Skeletal muscle satellite cell (primary cell): Measurements from ENCODE around the gene SBSN.

Experiments
- H3K27me3 ChIP-seq: 2 replicates; pipeline ENCODE4 v1.7.0; 2013; ENCODE audit warnings: low read length; ENCODE audit not compliant: control insufficient read depth, insufficient read depth
- H3K36me3 ChIP-seq: 2 replicates; pipeline ENCODE4 v1.7.0; 2013; ENCODE audit warnings: mild to moderate bottlenecking, control low read depth, low read length; ENCODE audit not compliant: insufficient read depth
- H3K4me1 ChIP-seq: 2 replicates; pipeline ENCODE4 v1.7.0; 2013; ENCODE audit warnings: low read length; ENCODE audit not compliant: control insufficient read depth, insufficient read depth
- H3K4me2 ChIP-seq: 2 replicates; pipeline ENCODE4 v1.7.0; 2013; ENCODE audit warnings: mild to moderate bottlenecking, low read length
- H3K4me3 ChIP-seq: 2 replicates; pipeline ENCODE4 v1.7.0; 2013; ENCODE audit warnings: low read length
- H3K9ac ChIP-seq: 2 replicates; pipeline ENCODE4 v1.7.0; 2013; ENCODE audit warnings: mild to moderate bottlenecking, low read depth, low read length, moderate library complexity
- H3K9me3 ChIP-seq: replicated peaks from 2 replicates; pipeline ENCODE4 v1.7.0; 2013; ENCODE audit warnings: mild to moderate bottlenecking, control low read depth, low read length

Gene SBSN

DNA sequence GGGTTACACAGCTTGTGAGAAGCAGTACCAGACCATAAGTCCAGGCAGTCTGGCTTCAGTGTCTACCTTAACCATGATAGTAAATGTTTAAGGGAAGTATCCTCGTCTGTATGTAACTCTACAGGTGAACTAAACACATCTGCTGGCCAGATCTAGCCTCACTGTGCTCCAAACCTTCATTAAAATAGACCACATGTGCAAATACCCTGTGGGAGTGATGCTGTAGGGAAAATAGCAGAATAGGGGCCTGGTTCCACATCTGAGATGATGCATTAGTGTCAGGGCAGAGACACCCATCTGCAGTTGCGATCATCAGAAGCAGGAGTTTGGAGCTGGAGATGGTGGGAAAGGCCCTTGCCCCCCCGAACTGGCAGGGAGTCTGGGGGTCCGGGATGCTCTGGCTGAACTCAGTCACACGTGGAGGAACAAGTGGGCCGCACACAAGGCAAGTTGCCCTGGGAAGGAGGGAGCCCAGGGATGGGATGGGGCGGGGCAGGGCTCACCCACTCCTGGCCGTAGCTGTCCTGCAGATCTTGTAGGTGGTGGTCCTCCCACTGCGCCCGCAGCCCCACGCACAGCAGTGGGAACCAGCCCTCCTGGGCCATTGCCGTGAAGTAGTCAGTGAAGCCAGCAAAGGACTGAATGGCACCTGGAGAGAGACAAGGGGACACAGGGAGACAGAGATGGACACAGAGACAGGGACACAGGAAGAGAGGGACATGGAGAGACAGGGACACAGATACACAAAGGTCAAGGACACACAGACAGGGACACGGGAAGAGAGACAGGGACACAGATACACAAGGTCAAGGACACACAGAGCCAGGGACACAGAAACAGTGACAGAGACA lies 24.6 kb upstream of the SBSN start:
- H3K4me2 ChIP-seq, result no peak overlapping the region
- no peak overlapping the region for H3K9ac ChIP-seq
- H3K4me1 ChIP-seq, result no peaks in the 10 kb centered on the region
- H3K36me3 ChIP-seq, result peaks cover 3% of the 10 kb centered on the region
- no peaks in the 10 kb centered on the region for H3K9me3 ChIP-seq
- no peak overlapping the region for H3K4me3 ChIP-seq
- H3K27me3 ChIP-seq, result peaks cover 12% of the 10 kb centered on the region

DNA sequence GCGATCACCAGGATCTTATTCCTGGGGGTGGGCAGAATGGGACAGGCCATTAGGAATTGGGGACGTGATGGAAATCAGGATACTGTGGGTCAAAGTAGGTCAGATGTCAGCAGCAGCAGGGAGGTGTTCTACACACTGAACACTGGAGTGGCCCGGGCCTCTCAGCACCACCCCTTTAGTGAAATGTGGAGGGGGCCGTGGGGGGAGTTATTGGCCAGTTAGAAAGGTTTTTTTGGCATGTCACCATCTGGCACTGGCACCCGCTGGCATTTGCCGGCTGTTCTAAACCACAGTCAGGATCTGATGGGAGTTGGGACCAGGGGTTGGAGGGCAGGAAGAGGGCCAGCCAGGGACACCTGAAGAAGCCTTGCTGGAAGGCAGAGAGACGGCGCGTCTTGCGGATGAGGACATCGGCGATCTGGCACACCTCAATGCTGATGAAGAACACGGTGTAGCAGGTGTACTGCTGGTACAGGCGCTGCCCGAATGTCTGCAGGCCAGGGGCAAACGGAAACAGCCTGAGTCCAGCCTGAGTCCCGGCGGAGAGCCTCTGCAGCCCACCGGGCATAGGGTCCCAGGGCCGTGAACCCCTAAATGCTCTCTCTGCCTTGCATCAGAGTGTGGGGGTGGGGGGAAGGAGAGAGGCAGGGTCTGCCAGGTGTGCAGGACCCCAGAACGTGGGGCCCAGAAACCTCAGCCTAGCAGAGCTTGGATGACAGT lies 23.1 kb upstream of the SBSN start:
- no peak overlapping the region for H3K4me2 ChIP-seq
- peaks cover 7% of the 10 kb centered on the region for H3K4me1 ChIP-seq
- peaks cover 6% of the 10 kb centered on the region for H3K27me3 ChIP-seq
- peaks cover 3% of the 10 kb centered on the region for H3K36me3 ChIP-seq
- H3K9ac ChIP-seq, result no peak overlapping the region
- H3K9me3 ChIP-seq, result no peaks in the 10 kb centered on the region
- no peak overlapping the region for H3K4me3 ChIP-seq

DNA sequence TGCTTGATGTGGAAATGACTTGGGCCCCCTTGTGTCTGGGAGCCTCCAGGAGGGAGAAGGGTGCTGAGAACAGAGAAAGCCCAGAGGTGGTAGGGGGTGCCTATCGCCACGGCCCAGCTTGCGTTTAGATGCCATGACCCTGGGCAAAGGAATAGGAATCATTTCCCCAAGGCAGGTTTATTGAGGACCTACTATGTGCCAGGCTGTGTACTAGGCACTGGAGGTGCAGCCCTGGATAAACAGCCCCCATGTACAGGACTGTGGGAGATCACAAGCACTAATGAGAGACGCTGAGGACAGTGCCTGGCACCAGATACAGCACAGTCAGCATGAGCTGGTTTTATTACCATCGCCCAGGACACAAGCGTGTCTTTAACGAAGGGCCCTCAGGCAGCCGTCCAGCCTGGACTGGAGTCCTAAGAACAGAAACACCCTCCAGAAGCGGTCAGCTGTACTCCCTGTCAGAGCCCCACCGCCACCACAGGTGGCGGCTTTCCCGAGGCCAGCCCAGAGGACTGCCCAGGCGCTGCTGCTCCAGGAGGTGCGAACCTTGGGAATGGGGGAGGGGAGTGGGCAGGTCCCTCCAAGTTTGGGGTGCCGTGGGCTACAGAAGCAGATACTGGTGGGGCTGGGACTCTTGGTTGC lies 21.9 kb upstream of the SBSN start:
- H3K36me3 ChIP-seq, result peaks cover 3% of the 10 kb centered on the region
- no peaks in the 10 kb centered on the region for H3K9me3 ChIP-seq
- H3K9ac ChIP-seq, result no peak overlapping the region
- no peak overlapping the region for H3K4me3 ChIP-seq
- no peak overlapping the region for H3K4me2 ChIP-seq
- H3K27me3 ChIP-seq, result peaks cover 6% of the 10 kb centered on the region
- peaks cover 10% of the 10 kb centered on the region for H3K4me1 ChIP-seq

DNA sequence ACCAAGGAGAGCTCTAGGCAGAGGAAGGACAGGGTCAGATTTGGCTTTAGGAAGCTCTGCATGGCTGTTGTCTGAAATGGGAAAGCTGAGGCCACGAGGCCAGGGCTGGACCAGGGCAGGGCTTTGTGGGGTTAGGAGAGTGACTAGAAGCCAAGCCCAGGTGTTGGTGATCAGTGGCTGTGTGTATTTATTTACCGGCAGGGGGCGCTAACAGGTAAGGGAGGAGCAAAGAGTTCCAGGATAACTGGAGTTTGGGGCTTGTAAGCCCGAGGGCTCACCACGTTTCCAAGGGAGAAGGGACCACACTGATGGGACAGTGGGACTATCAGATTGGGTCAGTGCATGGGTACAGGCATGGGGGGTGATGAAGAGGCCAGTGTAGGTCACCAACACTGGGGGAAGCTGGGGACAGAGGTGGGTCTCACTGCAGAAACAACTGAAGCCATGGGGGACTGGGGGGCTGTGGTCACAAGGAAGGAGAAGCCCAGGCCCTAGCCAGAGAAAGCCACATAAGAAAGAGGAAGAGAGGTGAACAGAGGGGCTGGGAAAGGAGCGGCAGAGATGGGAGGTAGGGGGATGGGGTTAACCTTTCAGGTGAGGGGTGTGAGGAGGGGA lies 21.2 kb upstream of the SBSN start:
- Histone ChIP-seq H3K9ac (no peak overlapping the region), H3K36me3 (peaks cover 3% of the 10 kb centered on the region), H3K4me2 (no peak overlapping the region)

DNA sequence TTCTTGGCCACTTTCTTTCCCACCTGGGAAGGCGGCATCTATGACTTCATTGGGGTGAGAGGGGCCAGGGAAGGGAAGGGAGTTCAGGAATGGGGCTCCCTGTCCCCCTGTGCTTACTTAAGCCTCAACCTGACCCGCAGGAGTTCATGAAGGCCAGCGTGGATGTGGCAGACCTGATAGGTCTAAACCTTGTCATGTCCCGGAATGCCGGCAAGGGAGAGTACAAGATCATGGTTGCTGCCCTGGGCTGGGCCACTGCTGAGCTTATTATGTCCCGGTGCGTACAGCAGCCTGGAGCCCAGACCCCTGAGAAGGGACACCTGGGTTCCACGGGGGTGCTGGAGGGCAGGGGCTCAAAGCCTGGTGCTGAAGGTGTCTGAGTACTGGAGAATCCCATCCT lies 18.4 kb upstream of the SBSN start:
- H3K9me3 ChIP-seq, result no peaks in the 10 kb centered on the region
- H3K4me3 ChIP-seq, result peak overlapping the region; percentile 99
- peaks cover 3% of the 10 kb centered on the region for H3K36me3 ChIP-seq
- H3K27me3 ChIP-seq, result no peaks in the 10 kb centered on the region
- peaks cover 18% of the 10 kb centered on the region for H3K4me1 ChIP-seq
- peak overlapping the region; percentile 99 for H3K9ac ChIP-seq
- peak overlapping the region; percentile 99 for H3K4me2 ChIP-seq

More for the DNA sequence above, 21.2 kb upstream of the SBSN start:
- Histone ChIP-seq H3K9me3 (no peaks in the 10 kb centered on the region), H3K27me3 (peaks cover 6% of the 10 kb centered on the region), H3K4me3 (no peak overlapping the region), H3K4me1 (peaks cover 15% of the 10 kb centered on the region)

DNA sequence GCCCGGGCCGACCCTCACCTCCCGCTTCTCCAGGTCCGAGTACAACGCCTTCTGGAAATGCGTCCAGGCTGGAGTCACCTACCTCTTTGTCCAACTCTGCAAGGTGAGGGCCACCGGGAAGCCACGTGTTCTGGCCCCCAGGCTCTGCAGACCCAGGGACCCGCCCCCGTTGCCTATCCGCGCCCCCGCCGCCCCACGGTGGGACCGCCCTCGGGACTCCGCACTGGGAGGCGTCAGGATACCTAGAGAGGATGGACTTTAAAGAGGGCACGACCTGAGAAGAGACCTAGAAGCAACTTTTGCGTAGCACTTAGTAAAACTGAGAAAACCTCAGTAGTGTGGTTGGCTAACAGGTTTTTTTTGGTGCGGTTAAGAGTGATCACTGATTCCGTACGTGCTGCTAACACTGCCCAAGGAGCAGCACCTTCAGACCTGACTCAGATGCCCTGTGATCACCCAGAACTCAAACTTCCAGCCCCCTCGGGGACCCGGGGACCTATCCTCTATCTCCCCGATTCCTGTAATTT lies 17.8 kb upstream of the SBSN start:
- peaks cover 18% of the 10 kb centered on the region for H3K4me1 ChIP-seq
- H3K36me3 ChIP-seq, result peaks cover 3% of the 10 kb centered on the region
- no peaks in the 10 kb centered on the region for H3K9me3 ChIP-seq
- H3K4me2 ChIP-seq, result peak overlapping the region; percentile 99
- H3K4me3 ChIP-seq, result peak overlapping the region; percentile 99
- no peaks in the 10 kb centered on the region for H3K27me3 ChIP-seq
- peak overlapping the region; percentile 99 for H3K9ac ChIP-seq

DNA sequence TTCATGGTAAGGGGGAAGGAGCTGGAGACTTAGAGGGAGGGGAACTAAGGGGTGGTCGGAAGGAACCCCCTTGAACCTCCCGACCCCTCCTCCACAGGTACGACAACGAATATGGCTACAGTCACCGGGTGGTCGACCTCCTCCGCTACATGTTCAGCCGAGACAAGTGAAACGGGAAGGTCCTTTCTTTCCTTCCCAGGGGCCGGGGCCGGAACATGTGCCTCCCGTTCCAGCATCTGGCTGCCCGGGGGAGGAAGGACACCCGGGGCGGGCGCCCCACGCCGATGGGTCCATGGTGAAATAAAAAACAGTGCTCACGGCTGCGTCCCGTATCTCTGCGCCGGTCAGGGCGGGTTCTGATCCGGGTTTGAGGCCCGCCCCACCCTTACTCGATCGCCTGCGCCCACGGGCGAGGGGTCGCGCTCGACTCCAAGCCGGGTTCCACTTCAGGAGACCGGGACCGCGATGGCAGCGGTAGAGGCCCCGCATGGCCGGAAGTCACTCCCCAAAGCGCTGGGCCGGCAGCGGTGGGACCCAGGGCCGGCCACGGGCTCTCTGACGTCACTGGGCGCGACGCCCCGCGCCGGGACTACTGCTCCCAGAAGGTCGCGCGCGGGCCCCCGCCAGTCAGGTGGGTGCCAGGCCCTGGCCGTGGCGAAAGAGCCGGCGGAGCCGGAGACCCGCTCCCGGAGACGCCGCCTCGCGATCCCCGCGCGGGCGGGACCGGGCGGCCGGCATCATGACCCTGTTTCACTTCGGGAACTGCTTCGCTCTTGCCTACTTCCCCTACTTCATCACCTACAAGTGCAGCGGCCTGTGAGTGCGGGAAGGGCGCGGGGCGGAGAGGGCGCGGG lies 17.1 kb upstream of the SBSN start, which contains the start of gene TMEM147:
Gene TMEM147 (plus strand): TSS at position 626 of the 854 bp plus-strand sequence. CDS start 114 bp downstream, at position 740.
- H3K9me3 ChIP-seq, result no peaks in the 10 kb centered on the region
- H3K36me3 ChIP-seq, result peaks cover 3% of the 10 kb centered on the region
- H3K4me2 ChIP-seq, result peak within 1 kb of the TSS; percentile 99
- H3K4me1 ChIP-seq, result peaks cover 18% of the 10 kb centered on the region
- H3K27me3 ChIP-seq, result no peaks in the 10 kb centered on the region
- peak within 1 kb of the TSS; percentile 99 for H3K4me3 ChIP-seq
- H3K9ac ChIP-seq, result peak within 1 kb of the TSS; percentile 99

DNA sequence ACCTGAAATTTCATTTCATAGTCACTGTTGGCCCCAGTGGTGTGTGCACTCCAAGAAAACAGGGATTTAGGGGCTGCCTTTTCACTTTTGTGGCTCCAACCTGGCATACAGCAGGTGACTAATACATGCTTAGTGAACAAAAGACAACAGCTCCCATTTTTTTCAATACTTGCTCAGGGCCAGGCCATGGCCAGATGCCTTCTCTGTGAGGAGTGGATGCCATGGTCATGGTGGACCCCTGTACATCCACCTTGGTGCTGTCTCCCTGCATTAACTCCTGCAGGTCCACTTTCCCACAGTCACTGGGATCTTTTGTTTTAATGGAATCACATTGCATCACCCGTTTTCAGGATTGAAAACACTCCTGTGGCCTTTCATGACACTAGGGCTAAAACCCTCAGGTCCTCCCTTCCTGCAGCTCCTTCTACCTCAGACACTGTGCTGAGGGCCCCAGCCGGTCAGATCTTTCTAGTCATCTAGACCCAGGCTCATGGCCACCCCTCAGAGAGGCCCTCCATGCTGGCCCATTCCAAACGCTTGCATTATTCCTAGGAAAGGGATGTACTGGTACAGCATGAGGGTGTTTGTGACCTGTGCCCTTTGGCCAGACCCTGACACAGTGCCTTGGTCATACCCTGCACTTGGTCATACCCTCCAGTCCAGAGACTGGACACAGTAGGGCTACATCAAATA lies 16.1 kb upstream of the SBSN start:
- H3K4me3 ChIP-seq, result peak overlapping the region; percentile 99
- H3K4me1 ChIP-seq, result peaks cover 18% of the 10 kb centered on the region
- H3K9me3 ChIP-seq, result no peaks in the 10 kb centered on the region
- H3K4me2 ChIP-seq, result peak overlapping the region; percentile 99
- H3K36me3 ChIP-seq, result peaks cover 3% of the 10 kb centered on the region
- H3K9ac ChIP-seq, result peak overlapping the region; percentile 99
- no peaks in the 10 kb centered on the region for H3K27me3 ChIP-seq

DNA sequence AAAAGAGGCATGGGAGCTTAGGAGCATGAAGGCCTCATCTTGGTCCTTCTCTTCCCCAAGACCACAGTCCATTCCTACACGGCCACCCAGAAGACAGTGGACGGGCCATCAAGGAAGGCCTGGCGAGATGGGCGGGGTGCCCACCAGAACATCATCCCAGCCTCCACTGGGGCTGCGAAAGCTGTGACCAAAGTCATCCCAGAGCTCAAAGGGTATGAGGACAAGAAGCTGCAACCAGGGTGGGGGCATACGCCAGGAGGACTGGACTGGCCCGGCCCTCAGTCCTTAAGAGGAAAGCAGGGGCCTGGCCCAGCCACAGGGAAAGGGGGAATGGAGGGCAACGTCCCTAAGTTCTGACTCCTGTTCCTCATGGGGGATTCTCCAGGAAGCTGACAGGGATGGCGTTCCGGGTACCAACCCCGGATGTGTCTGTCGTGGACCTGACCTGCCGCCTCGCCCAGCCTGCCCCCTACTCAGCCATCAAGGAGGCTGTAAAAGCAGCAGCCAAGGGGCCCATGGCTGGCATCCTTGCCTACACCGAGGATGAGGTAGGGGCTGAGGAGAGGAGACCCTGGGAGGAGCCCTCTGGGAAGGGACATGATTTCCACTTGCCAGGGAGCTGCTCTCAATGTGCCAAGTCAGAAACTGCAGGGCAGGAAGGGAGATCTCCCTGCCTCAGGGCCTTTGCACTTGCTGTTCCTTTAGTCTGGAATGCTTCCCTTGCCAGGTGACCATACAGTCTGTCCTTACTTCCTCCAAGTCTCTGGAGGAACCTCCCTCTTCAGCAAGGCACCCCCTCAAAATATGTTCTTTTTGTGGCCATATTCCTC lies 15.4 kb upstream of the SBSN start:
- Histone ChIP-seq H3K27me3 (no peaks in the 10 kb centered on the region), H3K36me3 (peaks cover 2% of the 10 kb centered on the region), H3K4me2 (peak overlapping the region; percentile 99), H3K9me3 (no peaks in the 10 kb centered on the region), H3K9ac (no peak overlapping the region), H3K4me1 (peaks cover 18% of the 10 kb centered on the region), H3K4me3 (no peak overlapping the region)
